Fibroblast of villous mesenchyme (primary cell): Measurements from ENCODE around the gene ITPK1. TPM values are rescaled to one million over a fixed set of nuclear protein-coding genes. Genes with fewer than 3 reads are reported as not detected.

Experiments used
- DNase-seq: peaks from one replicate; pipeline ENCODE4 v3.0.0-alpha.2; 2010; ENCODE audit warnings: low read depth
- H3K4me3 ChIP-seq: 2 replicates; pipeline ENCODE4 v1.5.1; 2011; ENCODE audit warnings: low read depth, mild to moderate bottlenecking, low read length
- CTCF ChIP-seq: IDR thresholded peaks from 2 replicates; pipeline ENCODE4 v1.5.1; 2012; ENCODE audit warnings: low read depth, mild to moderate bottlenecking, low read length; ENCODE audit not compliant: insufficient read depth
- total RNA-seq: library from RNA; depleted of rRNA; stranded (reverse); fragments of >200 nt; gene quantifications from 2 replicates; pipeline ENCODE4 v1.2.3, GENCODE V29; 2012

Gene ITPK1
- total RNA-seq, 1 donor = 15.5 TPM

DNA sequence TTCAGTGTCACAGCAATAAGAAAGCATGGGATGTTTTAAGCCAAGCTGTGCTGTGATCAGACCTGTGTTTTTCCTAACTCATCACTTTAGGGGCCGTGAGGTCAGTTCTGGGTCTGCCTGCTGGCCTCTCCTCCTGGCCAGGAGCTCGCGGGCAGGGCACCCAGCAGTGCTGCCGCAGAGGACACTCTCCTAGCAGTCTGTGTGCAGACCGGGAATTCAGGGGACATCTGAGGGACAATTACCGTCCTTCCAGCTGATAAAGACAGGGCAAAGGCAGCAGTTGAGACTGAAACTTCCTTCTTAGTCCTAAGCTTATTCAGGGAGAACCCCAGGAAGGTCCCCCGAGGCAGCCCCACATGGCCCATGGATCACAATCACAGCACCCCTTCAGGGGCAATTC is 103.2 kb downstream of the ITPK1 start:
- no peak for TF ChIP-seq CTCF
- no peak overlapping the region for H3K4me3 ChIP-seq
- DNase-seq = no peak

DNA sequence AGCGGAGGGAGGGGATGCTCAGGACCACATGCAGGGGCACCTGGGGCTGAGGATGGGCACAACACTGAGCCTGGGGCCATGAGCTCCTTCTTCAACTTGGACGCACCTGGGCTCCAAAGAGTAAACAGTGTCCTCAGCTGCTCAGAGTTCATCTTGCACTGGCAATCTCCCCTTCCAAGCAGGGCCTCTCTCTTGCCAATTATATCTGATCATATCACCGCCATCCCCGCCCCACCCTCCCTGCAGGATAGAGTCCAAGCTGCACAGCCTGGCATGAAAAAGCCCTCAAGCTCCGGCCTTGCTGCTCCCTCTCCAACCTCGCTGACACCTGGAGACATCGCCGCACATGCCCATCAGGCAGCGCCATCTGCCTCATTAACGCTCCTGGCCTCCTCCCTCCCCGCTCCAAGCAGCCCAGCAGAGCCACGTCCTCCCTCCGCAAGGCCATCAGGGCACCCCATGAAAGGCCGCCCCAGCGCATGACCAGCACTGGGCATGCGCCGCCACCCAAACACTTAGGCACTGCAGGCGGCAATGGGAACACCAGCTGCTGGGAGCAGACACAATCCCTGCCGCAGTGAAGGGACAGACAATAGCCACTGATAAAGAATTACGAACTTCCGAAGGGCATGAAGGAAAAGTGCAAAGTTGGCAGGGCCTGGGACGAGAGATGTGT is 103.9 kb downstream of the ITPK1 start:
- no peak for DNase-seq
- no peak overlapping the region for H3K4me3 ChIP-seq
- TF ChIP-seq CTCF = no peak

- TF ChIP-seq CTCF = no peak
- H3K4me3 ChIP-seq = no peak overlapping the region
- DNase-seq = no peak
Measured at GRCh38 chr14:93011141-93011529, 104.6 kb downstream of the ITPK1 start.

DNA sequence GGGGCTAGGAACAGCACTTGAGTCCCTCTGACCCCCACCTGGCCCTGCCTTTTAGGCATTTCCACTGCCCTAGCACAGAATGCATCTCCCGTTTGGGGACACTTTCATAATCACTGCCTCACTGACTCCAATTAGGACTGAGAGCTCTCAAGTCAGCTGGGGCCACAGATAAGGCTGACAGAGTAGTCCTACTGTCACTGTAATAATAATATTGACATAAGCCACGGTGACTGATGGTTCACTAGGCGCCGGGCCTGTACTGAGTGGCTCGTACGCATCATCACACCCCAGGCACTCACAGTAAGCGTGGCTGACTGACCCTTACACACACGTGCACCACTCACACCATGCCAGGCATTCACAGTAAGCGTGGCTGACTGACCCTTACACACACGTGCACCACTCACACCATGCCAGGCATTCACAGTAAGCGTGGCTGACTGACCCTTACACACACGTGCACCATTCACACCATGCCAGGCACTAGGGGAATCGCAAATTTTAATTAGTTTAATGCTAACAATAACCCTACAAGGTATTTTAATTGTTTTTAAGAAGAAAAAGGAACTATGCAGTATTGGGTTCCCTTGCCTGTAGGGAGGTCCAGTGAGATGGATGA is 105.1 kb downstream of the ITPK1 start:
- no peak overlapping the region for H3K4me3 ChIP-seq
- no peak for TF ChIP-seq CTCF
- DNase-seq = no peak

DNA sequence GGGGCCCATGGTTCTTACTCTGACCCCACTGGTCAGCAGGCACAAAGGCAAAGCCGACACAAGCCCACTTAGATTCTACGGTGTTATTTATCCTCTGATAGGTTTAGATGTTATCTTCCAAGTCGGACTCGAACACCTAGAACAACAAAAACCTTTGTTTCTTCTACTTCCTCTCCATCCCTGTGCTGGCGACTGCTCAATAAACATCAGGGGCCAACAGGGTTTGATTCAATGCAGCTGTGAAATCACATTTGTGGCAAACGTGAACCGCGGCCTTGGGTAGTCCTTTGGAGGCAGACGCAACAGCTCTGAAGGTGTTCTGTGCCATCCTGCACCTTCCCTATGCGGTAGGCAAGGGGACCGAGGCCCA is 105.6 kb downstream of the ITPK1 start:
- H3K4me3 ChIP-seq = no peak overlapping the region
- TF ChIP-seq CTCF = no peak
- no peak for DNase-seq

DNA sequence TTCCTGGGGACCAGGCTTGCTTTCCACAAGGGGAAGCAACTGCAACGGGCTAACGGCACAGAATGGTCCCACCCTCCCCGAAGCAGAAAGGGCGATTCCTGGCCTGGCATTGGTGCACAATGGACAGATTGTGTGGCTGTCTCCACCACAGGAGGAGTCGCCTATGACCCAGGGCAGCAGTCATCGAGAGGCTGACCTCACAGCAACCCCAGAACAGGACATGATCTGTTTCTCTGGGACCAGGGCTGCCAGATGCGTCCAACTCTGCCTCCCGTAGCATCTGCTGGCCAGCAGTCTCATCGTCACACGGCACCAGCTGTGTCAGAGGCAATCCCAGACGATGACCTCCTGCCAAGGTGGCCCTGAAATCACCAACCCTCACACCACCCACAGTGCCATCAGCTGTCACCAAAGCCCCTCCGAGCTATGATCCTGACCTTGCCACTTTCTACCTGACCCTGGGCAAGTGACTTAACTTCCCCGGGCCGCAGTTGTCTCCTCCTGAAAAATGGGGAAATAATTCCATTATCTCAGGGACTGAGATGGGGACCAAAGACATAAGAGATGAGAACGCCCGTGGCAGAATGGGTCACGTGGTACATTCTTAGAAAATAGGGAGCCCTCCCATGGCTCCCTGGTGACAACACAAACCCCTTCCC is 106.1 kb downstream of the ITPK1 start:
- peak; percentile 33 for DNase-seq
- no peak overlapping the region for H3K4me3 ChIP-seq
- no peak for TF ChIP-seq CTCF
